SIG-M5 treated with dmso at 0.1 percent for 504 hours (cell line): ENCODE results near the gene STARD3.
A peak's percentile ranks its signal among the peaks of the same experiment; 100 is the strongest.

Experiments used
- DNase-seq: peaks from one replicate; lab custom pipeline; 2025; ENCODE audit not compliant: unreplicated experiment; lab: John Stamatoyannopoulos, UW

STARD3 gene

DNA sequence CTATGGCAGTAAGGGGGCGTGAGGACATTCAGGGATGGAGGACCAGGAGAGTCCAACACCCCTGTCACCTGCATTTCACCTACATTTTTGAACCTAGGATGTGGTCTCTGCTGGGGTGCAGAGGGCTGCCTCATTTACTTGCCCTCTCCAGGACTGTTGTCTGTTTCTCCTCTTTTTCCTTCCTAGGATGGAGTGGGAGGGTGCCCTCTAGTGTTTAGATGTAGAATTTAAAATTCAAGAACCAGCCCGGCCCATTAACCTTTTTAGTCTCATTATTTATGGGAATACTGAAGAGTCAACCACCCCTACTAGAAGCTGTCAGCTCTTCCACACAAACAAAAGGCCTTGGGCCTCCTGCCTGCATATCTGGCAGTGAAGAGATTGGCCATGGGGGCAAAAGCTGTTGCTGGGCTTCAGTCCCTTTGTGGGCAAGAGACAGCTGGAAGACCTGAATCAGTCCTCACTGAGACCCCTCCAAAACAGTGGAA is 2.5 kb upstream of the STARD3 start:
- peak; percentile 61 for DNase-seq

DNA sequence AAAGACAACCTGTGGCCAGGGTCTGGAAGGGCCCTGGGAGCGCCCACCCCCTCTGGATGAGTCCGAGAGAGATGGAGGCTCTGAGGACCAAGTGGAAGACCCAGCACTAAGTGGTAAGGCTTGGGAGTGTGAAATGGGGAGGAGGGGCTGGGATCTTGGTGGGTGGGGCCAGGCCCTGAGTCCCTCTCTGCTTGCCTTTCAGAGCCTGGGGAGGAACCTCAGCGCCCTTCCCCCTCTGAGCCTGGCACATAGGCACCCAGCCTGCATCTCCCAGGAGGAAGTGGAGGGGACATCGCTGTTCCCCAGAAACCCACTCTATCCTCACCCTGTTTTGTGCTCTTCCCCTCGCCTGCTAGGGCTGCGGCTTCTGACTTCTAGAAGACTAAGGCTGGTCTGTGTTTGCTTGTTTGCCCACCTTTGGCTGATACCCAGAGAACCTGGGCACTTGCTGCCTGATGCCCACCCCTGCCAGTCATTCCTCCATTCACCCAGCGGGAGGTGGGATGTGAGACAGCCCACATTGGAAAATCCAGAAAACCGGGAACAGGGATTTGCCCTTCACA is 1.2 kb upstream of the STARD3 start:
- DNase-seq = no peak

- DNase-seq = peak; percentile 32
Measured at GRCh38 chr17:39636587-39636926, 387 bp upstream of the STARD3 start.

DNA sequence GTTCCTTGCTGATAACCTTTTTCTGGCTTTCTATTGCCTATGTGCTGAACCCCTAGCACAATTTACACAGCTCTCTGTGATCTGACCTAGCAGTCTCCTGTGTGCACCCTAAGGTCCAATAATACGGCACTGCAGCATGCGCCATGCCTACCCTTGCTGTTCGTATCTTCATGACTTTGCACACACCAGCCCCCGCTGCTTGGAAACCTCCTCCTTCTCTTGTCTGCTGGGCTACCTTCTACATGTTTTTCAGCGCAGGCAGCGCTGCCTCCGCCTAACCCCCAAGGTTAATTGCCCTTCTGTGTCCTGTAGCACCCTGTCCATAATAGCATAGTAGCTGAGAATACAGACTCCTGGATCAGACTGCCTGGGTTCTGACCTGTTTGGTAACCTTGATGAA is 1.4 kb downstream of the STARD3 start:
- DNase-seq = no peak

DNA sequence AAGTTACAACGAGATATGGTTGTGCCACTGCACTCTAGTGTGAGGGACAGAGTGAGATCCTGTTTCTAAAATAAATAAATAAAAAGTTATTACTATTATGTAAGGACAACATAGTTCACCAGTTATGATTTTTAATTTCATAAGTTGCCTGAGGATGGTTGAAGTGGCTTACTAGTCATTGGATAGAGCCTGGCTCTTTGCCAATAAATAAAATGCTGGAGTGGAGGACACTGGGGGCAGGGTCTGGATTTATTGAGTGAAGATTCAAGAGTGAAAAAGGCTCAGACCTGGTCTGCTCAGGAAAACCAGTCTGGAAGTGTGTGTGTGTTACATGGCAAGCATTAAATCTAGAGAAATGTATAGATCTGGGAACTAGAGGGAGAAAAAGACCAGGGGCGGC is 2.1 kb downstream of the STARD3 start:
- DNase-seq = no peak

- no peak for DNase-seq
Measured at GRCh38 chr17:39639566-39640458, 2.9 kb downstream of the STARD3 start.

DNA sequence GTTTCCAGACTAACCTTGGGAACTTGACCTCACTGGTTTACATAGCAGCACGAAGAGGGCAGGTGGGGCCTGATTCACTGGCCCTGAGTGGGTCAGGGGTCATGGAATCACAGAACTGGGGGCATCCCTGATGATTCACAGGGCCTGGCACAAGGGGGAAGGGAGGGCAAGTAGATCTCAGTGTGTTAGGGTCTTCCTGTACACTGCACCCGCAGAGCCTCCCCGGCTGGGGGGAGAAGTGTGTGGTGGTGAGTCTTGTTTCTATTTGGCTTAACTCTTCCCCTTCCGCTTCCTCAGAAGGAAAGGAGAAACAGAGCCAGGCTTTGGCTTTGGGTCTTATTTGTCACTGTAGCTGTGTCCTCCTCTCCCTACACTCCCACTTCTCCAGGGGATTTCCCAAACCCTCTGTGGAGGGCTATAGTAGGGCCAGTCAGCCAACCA is 3.7 kb downstream of the STARD3 start:
- DNase-seq = no peak

- DNase-seq = no peak
Measured at GRCh38 chr17:39641097-39641496, 4.2 kb downstream of the STARD3 start.

- no peak for DNase-seq
Measured at GRCh38 chr17:39641883-39642282, 4.9 kb downstream of the STARD3 start.

DNA sequence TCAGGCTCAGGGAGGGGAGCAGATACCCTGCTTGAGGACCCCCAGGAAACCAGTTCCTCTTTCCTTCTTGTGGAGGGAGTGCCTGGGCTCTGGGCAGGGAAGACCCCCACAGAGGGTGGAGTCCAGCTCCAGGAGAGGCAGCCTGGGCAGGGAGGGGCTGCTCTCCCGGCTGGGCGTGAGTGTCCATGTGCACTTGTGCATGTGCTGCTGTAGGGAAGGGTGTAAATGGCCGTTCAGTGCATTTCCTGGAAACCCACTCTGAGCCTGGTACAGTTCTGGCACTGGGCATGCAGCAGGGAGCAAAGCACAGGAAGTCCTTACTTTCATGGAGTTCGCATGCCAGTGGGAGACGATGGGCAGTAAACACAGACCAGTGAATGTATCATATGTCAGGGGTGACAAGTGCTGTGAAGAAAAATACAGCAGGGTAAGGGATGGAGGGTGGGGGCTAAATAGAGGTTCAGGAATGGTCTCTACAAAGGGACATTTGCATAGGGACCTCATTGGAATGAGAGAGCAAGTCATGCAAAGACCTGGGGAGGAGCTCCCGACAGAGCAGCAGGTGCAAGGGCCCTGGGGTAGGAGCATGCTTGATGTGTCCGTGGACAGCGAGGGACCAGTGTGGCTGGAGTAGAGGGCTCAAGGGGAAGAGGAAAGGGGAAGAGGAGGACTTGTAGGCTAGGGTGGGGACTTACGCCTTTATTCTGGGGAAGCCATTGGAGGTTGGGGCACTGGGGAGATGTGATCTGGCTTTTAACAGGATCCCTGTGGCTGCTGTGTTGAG is 5.5 kb downstream of the STARD3 start:
- no peak for DNase-seq

DNA sequence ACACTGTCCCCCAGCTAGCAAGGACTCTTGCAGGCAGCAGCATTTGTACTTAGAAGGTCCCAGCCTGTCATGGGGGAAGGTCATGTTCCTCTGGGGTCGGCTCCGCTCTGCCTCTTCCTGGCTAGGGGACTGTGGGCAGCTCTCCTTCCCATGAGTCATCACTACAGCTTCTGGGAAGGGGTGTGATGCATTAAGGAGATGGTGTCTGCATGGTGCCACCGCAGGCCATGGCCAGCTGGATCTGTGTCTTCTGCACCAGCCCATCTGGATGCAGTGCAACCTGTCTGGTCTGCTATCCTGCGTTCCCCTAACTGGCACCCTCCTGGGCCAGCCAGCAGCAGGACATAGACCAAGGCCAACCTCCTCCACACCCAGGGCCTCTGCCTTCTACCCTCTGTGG is 6.3 kb downstream of the STARD3 start:
- no peak for DNase-seq

DNA sequence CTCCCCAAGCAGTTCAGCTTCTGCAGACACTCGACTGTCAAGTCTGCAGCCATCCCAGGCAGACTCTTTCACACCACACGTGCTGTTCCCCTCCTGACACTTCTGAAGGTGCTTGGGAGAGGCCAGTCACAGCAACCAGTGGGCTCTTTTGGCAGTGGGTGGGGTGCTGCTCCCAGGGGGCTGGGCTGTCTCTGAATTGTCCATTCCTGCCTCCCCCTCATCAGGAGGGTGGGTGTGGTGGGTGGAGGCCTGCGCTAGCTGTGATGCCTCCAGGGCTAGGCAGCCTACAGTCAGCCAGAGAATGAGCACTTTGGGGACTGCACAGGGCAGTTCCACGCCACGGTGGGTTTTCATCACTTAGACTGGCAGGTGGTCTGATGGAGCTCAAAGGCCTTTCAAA is 10.3 kb downstream of the STARD3 start:
- DNase-seq = no peak

DNA sequence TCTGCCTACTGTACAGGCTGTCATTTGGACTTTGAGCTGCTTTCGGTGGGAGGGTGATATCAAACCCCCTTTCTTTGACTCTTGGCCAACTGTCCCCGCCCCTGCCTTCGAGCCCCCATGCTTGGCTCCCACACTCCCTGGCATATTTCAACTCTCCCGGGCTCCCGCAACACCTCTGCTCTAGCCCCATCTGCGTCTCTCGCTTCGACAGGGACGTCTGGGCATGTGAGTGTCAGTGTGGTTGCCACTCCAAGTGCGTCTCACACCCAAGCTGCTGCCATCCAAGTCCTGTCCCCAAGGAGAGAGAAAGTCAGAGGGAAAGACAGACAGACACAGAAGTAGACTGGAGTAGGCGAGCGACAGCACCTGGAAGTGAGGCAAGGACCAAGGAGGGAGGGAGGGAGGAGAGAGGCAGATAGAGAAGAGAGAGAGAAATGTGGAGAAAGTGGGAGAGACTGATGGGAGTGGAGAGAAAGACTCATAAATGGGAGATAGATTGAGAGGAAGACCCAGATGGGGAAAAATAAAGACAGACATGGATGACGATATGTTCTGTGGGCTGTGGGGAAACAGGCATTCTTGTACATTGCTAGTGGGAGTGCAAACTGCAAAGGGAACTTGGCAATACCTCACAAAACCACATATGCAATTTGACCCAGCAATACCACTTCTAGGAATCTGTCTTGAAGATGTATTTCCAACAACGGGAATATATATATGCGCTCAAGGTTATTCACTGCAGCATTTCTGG is 11.8 kb downstream of the STARD3 start:
- no peak for DNase-seq

GRCh38 chr17:39650121-39650579 is 13.2 kb downstream of the STARD3 start:
- no peak for DNase-seq

- DNase-seq = no peak
Measured at GRCh38 chr17:39651923-39652586, 15.1 kb downstream of the STARD3 start.

- DNase-seq = no peak
Measured at GRCh38 chr17:39652587-39653315, 15.8 kb downstream of the STARD3 start.

DNA sequence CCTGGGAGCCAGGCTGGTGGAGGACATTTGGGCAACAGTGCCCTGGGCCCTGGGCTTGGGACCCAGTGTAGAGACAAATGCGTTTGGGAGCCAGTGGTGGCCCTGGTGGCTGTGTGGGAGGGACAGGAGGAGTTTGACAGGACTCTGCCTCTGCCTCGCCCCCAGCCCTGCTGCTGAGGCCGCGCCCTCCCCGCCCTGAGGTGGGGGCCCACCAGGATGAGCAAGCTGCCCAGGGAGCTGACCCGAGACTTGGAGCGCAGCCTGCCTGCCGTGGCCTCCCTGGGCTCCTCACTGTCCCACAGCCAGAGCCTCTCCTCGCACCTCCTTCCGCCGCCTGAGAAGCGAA is 16.3 kb downstream of the STARD3 start:
- DNase-seq = no peak

GRCh38 chr17:39653662-39654331 is 16.9 kb downstream of the STARD3 start:
- peak; percentile 58 for DNase-seq

DNA sequence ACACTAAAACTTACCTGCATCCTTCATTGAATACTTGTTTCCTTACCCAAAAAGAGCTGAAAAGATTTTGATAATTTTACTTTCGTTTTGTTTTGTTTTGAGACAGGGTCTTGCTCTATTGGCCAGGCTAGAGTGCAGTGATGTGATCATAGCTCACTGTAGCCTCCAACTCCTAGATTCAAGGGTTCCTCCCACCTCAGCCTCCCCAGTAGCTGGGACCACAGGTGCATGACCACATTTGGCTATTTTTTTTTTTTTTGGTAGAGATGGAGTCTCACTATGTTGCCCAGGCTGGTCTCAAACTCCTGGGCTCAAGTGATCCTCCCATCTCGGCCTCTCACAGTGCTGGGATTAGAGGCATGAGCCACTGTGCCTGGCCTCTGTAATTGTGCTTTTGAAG is 18.2 kb downstream of the STARD3 start:
- DNase-seq = no peak
